Progenitor cell of endocrine pancreas (in vitro differentiated cells): ENCODE measurements around the gene FHDC1. TPM values are rescaled to one million over a fixed set of nuclear protein-coding genes. Genes with fewer than 3 reads are reported as not detected.

Experiments
- DNase-seq: peaks from one replicate; pipeline ENCODE4 v3.0.0; 2021; ENCODE audit warnings: low spot score; ENCODE audit not compliant: unreplicated experiment
- H3K27ac Mint-ChIP-seq: 2 replicates; pipeline ENCODE4 v1.8.0; 2021; ENCODE audit warnings: mild to moderate bottlenecking, moderate library complexity, mixed read lengths
- H3K27me3 Mint-ChIP-seq: 2 replicates; pipeline ENCODE4 v1.8.0; 2021; ENCODE audit warnings: mixed read lengths
- H3K36me3 Mint-ChIP-seq: 2 replicates; pipeline ENCODE4 v1.8.0; 2022; ENCODE audit warnings: mixed read lengths; ENCODE audit not compliant: insufficient read depth
- H3K4me1 Mint-ChIP-seq: 2 replicates; pipeline ENCODE4 v1.8.0; 2021; ENCODE audit warnings: low read depth, mixed read lengths
- H3K4me3 Mint-ChIP-seq: 2 replicates; pipeline ENCODE4 v1.8.0; 2021; ENCODE audit warnings: low read depth, mild to moderate bottlenecking, moderate library complexity, mixed read lengths
- H3K9me3 Mint-ChIP-seq: 2 replicates; pipeline ENCODE4 v1.8.0; 2021; ENCODE audit warnings: low read depth, mixed read lengths
- CTCF ChIP-seq: fragments of 200-600 bp; sonication (generic); IDR thresholded peaks from one replicate; pipeline ENCODE4 v1.5.0; 2021; ENCODE audit warnings: antibody characterized with exemption, mild to moderate bottlenecking; ENCODE audit not compliant: unreplicated experiment
- total RNA-seq: library from RNA; stranded (reverse); gene quantifications from 2 replicates; pipeline ENCODE4 v1.2.1, GENCODE V29; 2021

Gene FHDC1
- total RNA-seq, 1 donor from 2014 or later, result 11.6 TPM

GRCh38 chr4:152962150-152962549, 26.0 kb downstream of the FHDC1 start:
- no peak overlapping the region for H3K4me3 Mint-ChIP-seq
- peaks cover 34% of the 10 kb centered on the region for H3K4me1 Mint-ChIP-seq
- H3K9me3 Mint-ChIP-seq, result no peaks in the 10 kb centered on the region
- H3K36me3 Mint-ChIP-seq, result peaks cover 14% of the 10 kb centered on the region
- H3K27me3 Mint-ChIP-seq, result no peaks in the 10 kb centered on the region
- DNase-seq, result no peak
- no peak for TF ChIP-seq CTCF
- H3K27ac Mint-ChIP-seq, result no peak overlapping the region

- Mint-ChIP-seq H3K4me1 (peaks cover 19% of the 10 kb centered on the region), H3K36me3 (peaks cover 26% of the 10 kb centered on the region), H3K27me3 (no peaks in the 10 kb centered on the region), H3K27ac (peak overlapping the region; percentile 92), H3K4me3 (peak overlapping the region; percentile 41), H3K9me3 (no peaks in the 10 kb centered on the region)
- no peak for TF ChIP-seq CTCF
- DNase-seq, result no peak
These were observed 28.2 kb downstream of the FHDC1 start for GRCh38 chr4:152964335-152964734.

- H3K9me3 Mint-ChIP-seq, result no peaks in the 10 kb centered on the region
- H3K27me3 Mint-ChIP-seq, result no peaks in the 10 kb centered on the region
- H3K4me1 Mint-ChIP-seq, result peaks cover 19% of the 10 kb centered on the region
- H3K27ac Mint-ChIP-seq, result no peak overlapping the region
- H3K4me3 Mint-ChIP-seq, result no peak overlapping the region
- peaks cover 27% of the 10 kb centered on the region for H3K36me3 Mint-ChIP-seq
- TF ChIP-seq CTCF, result no peak
- no peak for DNase-seq
These were observed 29.5 kb downstream of the FHDC1 start for GRCh38 chr4:152965611-152966010.

- H3K9me3 Mint-ChIP-seq, result no peaks in the 10 kb centered on the region
- peaks cover 18% of the 10 kb centered on the region for H3K4me1 Mint-ChIP-seq
- H3K27ac Mint-ChIP-seq, result no peak overlapping the region
- DNase-seq, result no peak
- no peak overlapping the region for H3K4me3 Mint-ChIP-seq
- no peak for TF ChIP-seq CTCF
- no peaks in the 10 kb centered on the region for H3K27me3 Mint-ChIP-seq
- H3K36me3 Mint-ChIP-seq, result peaks cover 30% of the 10 kb centered on the region
These were observed 31.8 kb downstream of the FHDC1 start for GRCh38 chr4:152967907-152968306.

- peaks cover 31% of the 10 kb centered on the region for H3K36me3 Mint-ChIP-seq
- H3K27ac Mint-ChIP-seq, result no peak overlapping the region
- H3K9me3 Mint-ChIP-seq, result no peaks in the 10 kb centered on the region
- H3K4me3 Mint-ChIP-seq, result no peak overlapping the region
- no peaks in the 10 kb centered on the region for H3K27me3 Mint-ChIP-seq
- no peak for TF ChIP-seq CTCF
- DNase-seq, result no peak
- H3K4me1 Mint-ChIP-seq, result peaks cover 10% of the 10 kb centered on the region
These were observed 32.8 kb downstream of the FHDC1 start for GRCh38 chr4:152968806-152969394.
